ENCODE measurements around the gene ENTPD1. TPM values are rescaled to one million over a fixed set of nuclear protein-coding genes. Genes with fewer than 3 reads are reported as not detected.
A peak's percentile ranks its signal among the peaks of the same experiment; 100 is the strongest.

The ENTPD1 gene
- total and polyA plus RNA-seq, 9 of the 15 experiments (the other 6 are each of a cell fraction or from before 2014, with no cell fraction given), result 0.07 to 1.5 (median 0.37) TPM

GRCh38 chr10:95907456-95908253 lies 151.7 kb downstream of the ENTPD1 start, which contains the start of gene CC2D2B (continued):
- TF ChIP-seq ETS2 (tag; IDR thresholded peaks at IDR 0.05; ENCODE audit: borderline replicate concordance, poor library complexity, severe bottlenecking), result no peak
- TF ChIP-seq CAMTA2 (CRISPR knock-in tag; conservative IDR thresholded peaks at IDR 0.05), result no peak; the same call in 1 of the 2 replicates
- no peak for TF ChIP-seq TAF9B (IDR thresholded peaks at IDR 0.05; ENCODE audit: partially characterized antibody)
- no peak for TF ChIP-seq NCOA2 (IDR thresholded peaks at IDR 0.05; ENCODE audit: partially characterized antibody in 2 of 2)
- TF ChIP-seq ZBTB11 (CRISPR knock-in tag; IDR thresholded peaks at IDR 0.05), result no peak
- TF ChIP-seq ZNF316 (IDR thresholded peaks at IDR 0.05), result no peak
- TF ChIP-seq ZKSCAN1 (IDR thresholded peaks at IDR 0.05; ENCODE audit: low read depth, low read length), result no peak
- no peak for TF ChIP-seq NFYB (IDR thresholded peaks at IDR 0.05; ENCODE audit: extremely low read depth, insufficient read length)
- TF ChIP-seq BCLAF1 (IDR thresholded peaks at IDR 0.05; ENCODE audit: borderline replicate concordance in 1 of 2, control insufficient read depth in 1 of 2, low read depth in 2 of 2, low read length in 1 of 2), result no peak
- TF ChIP-seq TFAP4 (CRISPR knock-in tag; IDR thresholded peaks at IDR 0.05; ENCODE audit: borderline replicate concordance), result peak; percentile 39; the same call in 1 of the 2 replicates

Measured in K562 (cell line).